Measurements from ENCODE around the gene EIF3F.

- TF ChIP-seq CTCF (IDR thresholded peaks at IDR 0.05; ENCODE audit: poor library complexity) (no peak), EZH2 (IDR thresholded peaks at IDR 0.05; ENCODE audit: borderline replicate concordance) (no peak), EZH2phosphoT487 (IDR thresholded peaks at IDR 0.05; ENCODE audit: low read depth, severe bottlenecking, unreplicated experiment) (no peak)
Measured at GRCh38 chr11:8009856-8010255, 22.7 kb downstream of the EIF3F start.

Data from hepatocyte (in vitro differentiated cells).